NT2/D1 (cell line): ENCODE results near the gene NEK5.

Experiments used
- SUZ12 ChIP-seq: IDR thresholded peaks from 2 replicates; pipeline ENCODE4 v1.6.1; 2011; ENCODE audit not compliant: insufficient read length, insufficient read depth; ENCODE audit errors: extremely low read depth
- YY1 ChIP-seq: IDR thresholded peaks from 2 replicates; pipeline ENCODE4 v1.6.1; 2011; ENCODE audit not compliant: insufficient read length, insufficient read depth
- ZNF274 ChIP-seq: IDR thresholded peaks from 2 replicates; pipeline ENCODE4 v1.6.1; 2011; ENCODE audit warnings: mild to moderate bottlenecking, low read depth, low read length

- TF ChIP-seq YY1 (no peak), SUZ12 (no peak), ZNF274 (no peak)
Measured at GRCh38 chr13:52004511-52005170, 124.2 kb downstream of the NEK5 start.
